ENCODE results near the gene MCF2L. TPM values are rescaled to one million over a fixed set of nuclear protein-coding genes. Genes with fewer than 3 reads are reported as not detected.

Gene MCF2L
- total RNA-seq, 1 experiment from 2014 or later, result 8.9 TPM

DNA sequence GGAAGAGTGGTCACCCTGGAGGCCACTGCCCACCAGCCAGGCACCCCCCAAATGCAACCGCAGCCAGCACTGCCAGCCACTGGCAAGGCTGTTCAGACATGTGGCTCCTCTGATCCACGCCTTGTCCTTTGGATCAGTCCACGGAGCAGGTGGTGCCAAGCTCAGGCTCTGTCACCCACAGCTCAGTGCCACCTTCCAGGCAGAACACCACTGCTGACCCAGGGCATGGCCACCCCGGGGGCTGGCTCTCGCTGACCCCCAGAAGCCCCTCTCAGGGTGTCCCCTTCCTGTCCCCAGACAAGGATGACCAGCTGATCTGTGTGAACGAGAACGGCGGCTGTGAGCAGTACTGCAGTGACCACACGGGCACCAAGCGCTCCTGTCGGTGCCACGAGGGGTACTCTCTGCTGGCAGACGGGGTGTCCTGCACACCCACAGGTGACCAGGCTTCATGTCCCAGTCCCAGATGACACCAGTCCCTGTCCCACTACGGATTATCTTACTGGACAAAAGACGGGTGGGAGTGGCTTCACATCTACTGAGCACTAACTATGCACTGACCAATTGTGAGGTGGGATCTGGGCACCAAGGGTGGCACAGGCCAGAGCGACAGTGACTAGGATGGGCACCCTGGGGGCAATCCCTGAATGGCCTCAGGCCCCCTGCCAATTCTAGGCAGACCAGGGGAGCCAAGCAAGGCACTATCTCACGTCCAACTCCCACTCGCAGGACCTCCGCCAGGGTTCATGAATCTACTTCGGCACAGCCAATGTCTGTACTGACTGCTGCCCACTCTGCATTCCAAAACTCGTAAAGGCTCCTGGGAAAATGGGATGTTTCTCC lies 146.6 kb downstream of the MCF2L start:
- in situ Hi-C loops (cut with HindIII; ENCODE audit: low pct_unique_long_range_greater_than_20kb, low sequenced_read_pairs), result no loop called here
- no peak for DNase-seq (ENCODE audit: low read depth, low spot score)

DNA sequence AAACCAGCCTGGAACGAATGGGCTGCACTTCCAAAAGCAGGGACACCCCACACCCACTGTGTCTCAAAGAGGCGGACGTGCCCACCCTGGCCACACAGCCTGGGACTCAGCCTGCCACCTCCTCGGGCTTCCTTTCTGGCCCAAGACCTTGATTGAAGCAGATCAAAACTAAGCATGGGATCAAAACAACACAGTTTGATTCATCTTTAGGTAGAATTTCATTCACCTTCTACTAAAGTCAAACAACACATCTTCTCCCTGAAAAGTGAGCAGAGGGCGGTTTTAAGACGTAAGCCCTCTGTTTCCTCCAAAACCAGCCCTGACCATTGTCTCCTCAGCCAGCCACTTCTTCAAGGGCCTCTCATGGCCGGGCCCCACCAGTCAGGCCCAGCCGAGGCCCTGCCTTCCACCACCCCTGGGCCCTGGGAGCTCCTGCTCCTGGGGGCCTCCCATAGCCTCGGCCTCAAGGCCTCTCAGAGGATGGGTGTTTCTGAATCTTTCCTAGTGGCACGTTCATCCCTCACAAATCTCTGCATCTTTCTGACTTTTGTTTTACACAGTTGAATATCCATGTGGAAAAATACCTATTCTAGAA lies 147.3 kb downstream of the MCF2L start:
- DNase-seq (ENCODE audit: low read depth, low spot score), result no peak
- in situ Hi-C loops (cut with HindIII; ENCODE audit: low pct_unique_long_range_greater_than_20kb, low sequenced_read_pairs), result no loop called here

DNA sequence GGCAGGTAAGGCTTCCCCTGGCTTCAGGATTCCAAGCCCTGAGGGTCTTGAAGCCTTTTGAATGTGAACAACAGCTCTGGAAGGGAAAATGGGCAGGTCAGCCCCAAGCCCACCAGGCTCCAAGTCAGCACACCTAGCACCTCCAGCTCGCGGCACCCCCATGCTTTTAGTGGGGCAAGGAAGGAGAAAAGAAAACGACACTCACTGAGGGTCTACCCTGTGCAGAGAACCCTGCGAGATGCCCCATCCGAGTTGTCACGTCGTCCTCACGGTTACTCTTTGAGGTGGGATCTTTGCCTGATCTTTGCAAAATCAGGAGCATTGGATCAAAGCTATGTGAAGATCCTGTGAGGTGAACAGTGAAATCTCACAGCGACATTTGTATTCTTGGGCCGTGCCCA lies 147.9 kb downstream of the MCF2L start:
- in situ Hi-C loops (cut with HindIII; ENCODE audit: low pct_unique_long_range_greater_than_20kb, low sequenced_read_pairs), result no loop called here
- no peak for DNase-seq (ENCODE audit: low read depth, low spot score)

DNA sequence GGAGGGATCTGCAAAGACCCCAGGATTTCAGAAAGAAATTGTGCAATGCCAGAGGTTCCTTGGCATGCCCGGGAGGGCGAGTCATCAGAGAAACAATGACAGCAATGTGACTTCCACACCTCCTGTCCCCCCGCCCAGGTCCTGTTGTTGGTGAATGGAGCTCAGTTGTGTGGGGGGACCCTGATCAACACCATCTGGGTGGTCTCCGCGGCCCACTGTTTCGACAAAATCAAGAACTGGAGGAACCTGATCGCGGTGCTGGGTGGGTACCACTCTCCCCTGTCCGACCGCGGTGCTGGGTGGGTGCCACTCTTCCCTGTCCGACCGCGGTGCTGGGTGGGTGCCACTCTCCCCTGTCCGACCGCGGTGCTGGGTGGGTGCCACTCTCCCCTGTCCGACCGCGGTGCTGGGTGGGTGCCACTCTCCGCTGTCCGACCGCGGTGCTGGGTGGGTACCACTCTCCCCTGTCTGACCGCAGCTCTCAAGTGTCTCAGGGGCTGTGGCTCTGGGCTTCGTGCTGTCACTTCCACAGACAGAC lies 148.4 kb downstream of the MCF2L start:
- no peak for DNase-seq (ENCODE audit: low read depth, low spot score)
- in situ Hi-C loops (cut with HindIII; ENCODE audit: low pct_unique_long_range_greater_than_20kb, low sequenced_read_pairs), result no loop called here

DNA sequence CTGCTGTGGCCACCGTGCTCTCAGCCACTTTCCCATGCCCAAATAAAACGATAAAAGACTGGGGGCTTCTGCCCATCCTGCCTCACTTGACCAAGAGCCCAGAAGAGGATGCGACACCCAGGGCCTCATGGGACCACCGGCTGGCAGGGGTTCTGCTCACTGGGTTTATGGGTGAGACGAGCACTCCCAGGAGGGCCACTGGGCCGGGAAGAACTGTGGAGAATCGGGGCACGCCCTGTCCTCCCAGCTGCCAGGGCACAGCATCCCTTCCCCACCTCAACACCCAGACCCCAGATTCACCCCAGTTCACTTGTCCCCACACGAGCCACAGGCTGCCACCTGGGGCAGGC lies 148.9 kb downstream of the MCF2L start:
- in situ Hi-C loops (cut with HindIII; ENCODE audit: low pct_unique_long_range_greater_than_20kb, low sequenced_read_pairs), result no loop called here
- DNase-seq (ENCODE audit: low read depth, low spot score), result no peak

DNA sequence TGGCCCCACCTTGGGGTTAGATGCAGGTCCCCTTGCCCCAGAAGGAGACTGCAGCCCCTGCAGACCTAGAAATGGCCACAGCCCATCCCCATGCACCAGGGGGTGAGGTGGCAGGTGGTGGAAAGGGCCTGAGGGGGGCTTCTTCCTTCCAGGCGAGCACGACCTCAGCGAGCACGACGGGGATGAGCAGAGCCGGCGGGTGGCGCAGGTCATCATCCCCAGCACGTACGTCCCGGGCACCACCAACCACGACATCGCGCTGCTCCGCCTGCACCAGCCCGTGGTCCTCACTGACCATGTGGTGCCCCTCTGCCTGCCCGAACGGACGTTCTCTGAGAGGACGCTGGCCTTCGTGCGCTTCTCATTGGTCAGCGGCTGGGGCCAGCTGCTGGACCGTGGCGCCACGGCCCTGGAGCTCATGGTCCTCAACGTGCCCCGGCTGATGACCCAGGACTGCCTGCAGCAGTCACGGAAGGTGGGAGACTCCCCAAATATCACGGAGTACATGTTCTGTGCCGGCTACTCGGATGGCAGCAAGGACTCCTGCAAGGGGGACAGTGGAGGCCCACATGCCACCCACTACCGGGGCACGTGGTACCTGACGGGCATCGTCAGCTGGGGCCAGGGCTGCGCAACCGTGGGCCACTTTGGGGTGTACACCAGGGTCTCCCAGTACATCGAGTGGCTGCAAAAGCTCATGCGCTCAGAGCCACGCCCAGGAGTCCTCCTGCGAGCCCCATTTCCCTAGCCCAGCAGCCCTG lies 149.4 kb downstream of the MCF2L start:
- in situ Hi-C loops (cut with HindIII; ENCODE audit: low pct_unique_long_range_greater_than_20kb, low sequenced_read_pairs), result no loop called here
- no peak for DNase-seq (ENCODE audit: low read depth, low spot score)

DNA sequence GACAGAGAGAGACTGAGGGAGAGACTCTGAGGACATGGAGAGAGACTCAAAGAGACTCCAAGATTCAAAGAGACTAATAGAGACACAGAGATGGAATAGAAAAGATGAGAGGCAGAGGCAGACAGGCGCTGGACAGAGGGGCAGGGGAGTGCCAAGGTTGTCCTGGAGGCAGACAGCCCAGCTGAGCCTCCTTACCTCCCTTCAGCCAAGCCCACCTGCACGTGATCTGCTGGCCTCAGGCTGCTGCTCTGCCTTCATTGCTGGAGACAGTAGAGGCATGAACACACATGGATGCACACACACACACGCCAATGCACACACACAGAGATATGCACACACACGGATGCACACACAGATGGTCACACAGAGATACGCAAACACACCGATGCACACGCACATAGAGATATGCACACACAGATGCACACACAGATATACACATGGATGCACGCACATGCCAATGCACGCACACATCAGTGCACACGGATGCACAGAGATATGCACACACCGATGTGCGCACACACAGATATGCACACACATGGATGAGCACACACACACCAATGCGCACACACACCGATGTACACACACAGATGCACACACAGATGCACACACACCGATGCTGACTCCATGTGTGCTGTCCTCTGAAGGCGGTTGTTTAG lies 150.3 kb downstream of the MCF2L start:
- in situ Hi-C loops (cut with HindIII; ENCODE audit: low pct_unique_long_range_greater_than_20kb, low sequenced_read_pairs), result no loop called here
- DNase-seq (ENCODE audit: low read depth, low spot score), result no peak

DNA sequence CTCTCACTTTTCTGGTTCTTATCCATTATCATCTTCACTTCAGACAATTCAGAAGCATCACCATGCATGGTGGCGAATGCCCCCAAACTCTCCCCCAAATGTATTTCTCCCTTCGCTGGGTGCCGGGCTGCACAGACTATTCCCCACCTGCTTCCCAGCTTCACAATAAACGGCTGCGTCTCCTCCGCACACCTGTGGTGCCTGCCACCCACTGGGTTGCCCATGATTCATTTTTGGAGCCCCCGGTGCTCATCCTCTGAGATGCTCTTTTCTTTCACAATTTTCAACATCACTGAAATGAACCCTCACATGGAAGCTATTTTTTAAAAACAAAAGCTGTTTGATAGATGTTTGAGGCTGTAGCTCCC lies 150.8 kb downstream of the MCF2L start:
- no peak for DNase-seq (ENCODE audit: low read depth, low spot score)
- in situ Hi-C loops (cut with HindIII; ENCODE audit: low pct_unique_long_range_greater_than_20kb, low sequenced_read_pairs), result no loop called here

DNA sequence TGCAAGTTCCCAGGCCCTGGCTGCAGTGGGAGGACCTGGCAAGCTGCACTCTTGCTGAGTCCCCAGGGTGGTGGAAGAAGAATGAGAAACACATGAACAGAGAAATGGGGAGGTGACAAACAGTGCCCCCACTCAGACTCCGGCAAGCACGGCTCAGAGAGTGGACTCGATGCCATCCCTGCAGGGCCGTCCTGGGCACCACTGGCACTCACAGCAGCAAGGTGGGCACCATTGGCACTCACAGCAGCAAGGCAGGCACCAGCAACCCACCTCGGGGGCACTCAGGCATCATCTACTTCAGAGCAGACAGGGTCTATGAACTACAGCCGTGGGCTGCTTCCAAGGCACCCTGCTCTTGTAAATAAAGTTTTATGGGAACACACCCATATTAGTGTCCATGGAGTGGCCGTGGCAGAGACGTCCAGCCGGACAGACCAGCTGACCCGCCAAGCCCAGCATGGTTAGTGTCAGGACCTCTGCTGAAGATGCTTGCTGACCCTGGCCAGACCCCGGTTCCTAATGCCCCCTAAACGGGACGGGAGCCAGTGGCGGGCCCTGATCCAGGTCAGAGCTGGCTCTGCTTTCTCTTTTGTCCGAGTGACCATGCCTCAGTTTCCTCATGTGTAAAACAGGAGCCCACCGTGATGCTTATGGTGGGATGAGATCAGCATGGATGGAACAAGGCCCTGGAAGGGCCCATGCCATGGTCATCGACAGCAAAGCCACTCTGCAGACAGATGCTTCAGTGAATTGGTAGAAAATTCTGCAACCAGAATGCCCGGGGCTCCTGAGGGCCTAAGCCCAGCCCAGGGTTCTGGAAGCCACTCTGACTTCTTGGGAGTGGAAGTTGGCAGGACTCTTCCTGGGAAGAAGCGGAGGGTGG lies 151.5 kb downstream of the MCF2L start:
- in situ Hi-C loops (cut with HindIII; ENCODE audit: low pct_unique_long_range_greater_than_20kb, low sequenced_read_pairs), result no loop called here

DNA sequence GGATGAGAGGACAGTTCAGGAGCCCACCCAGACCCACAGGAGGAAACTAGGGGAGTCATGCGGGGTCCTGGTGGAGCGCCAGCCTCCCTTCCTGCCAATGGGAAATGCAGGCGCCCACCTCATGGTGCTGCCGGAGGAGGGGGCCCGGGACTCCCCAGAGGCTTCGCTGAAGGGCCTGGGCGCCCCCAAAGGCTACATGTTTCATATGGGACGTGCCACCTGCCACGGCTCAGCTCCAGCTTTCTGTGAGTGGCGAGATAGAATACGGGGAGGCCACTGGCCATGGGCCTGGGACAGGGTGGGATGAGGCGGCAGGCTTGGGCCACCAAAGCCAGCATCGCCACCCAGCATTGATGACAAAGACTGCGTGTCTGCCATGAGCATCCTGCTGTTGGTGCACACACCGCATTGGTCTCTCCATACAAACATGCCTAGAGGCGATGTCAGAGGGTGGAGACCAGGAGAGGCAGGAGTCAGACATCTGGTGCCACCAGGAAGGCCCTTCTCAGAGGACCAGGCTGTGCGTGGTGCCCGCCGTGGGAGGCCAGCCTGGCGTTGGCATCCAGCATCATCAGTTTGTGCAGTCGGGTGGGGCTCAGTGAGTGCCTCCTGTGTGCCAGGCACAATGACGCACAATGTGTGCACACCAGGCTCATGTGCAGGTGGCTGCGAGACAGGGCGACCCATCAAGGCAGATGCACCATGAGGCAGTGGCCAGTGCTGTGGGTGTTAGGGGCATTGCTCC lies 152.3 kb downstream of the MCF2L start:
- in situ Hi-C loops (cut with HindIII; ENCODE audit: low pct_unique_long_range_greater_than_20kb, low sequenced_read_pairs), result no loop called here
- no peak for DNase-seq (ENCODE audit: low read depth, low spot score)

More for the DNA sequence above, 151.5 kb downstream of the MCF2L start:
- DNase-seq (ENCODE audit: low read depth, low spot score), result no peak

DNA sequence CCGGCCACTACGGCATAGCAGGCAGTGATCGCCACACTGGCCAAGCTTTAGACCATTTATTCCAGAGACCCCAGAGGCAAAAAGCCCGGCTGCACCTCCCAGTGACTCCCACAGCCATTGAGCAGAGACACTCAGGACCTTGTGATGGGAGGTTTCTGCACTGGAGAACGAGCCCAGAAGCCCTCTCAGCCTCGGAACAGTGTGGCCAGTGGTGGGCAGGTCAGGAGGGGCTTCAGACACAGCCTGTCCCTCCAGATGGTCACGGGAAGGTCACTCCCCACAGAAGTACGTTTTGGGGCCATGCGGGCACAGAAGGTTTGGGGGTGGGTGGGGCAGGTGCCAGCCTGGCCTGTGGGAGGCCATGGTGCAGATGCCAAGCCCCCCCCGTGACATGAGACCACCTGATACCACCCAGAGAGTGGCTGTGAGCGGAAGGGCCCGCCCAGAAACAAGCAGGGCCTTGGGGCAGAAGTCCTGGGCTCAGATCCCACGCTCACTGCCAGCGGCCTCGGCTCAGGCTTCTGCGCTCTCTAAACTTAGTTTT lies 153.0 kb downstream of the MCF2L start:
- DNase-seq (ENCODE audit: low read depth, low spot score), result no peak

DNA sequence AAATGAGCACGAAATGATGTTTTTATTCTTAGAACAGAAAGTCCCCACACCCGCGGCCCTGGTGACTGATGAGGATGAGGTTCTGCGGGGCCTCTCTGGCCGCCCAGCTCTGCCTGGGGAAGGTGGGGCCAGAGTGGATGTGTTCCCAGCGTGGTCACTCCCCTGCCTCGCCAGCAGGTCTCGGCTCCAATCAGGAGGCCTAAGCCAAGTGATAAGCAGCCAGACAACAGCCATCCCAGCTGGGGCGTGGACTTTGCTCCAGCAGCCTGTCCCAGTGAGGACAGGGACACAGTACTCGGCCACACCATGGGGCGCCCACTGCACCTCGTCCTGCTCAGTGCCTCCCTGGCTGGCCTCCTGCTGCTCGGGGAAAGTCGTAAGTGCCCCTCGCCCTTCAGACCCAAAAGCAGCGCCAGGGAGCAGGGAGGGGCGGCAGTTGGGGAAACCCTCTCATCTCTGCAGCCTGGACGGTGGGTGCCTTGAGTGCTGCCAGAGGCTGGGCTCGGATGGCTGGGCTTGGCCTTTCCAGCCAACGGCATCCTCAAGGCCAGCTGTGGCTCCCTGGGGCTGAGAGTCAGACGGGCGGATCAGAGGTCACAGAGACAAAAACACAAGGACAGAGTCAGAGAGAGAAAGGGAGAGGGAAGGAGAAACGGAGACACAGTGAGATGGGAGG lies 153.7 kb downstream of the MCF2L start, which contains the start of gene F10:
Gene F10, plus strand, starts transcription at position 250 of the 676 bp plus-strand sequence. Its CDS starts 57 bp downstream, at position 307.
- in situ Hi-C loops (cut with HindIII; ENCODE audit: low pct_unique_long_range_greater_than_20kb, low sequenced_read_pairs), result no loop called here
- DNase-seq (ENCODE audit: low read depth, low spot score), result no peak

More for the DNA sequence above, 153.0 kb downstream of the MCF2L start:
- in situ Hi-C loops (cut with HindIII; ENCODE audit: low pct_unique_long_range_greater_than_20kb, low sequenced_read_pairs), result no loop called here

DNA sequence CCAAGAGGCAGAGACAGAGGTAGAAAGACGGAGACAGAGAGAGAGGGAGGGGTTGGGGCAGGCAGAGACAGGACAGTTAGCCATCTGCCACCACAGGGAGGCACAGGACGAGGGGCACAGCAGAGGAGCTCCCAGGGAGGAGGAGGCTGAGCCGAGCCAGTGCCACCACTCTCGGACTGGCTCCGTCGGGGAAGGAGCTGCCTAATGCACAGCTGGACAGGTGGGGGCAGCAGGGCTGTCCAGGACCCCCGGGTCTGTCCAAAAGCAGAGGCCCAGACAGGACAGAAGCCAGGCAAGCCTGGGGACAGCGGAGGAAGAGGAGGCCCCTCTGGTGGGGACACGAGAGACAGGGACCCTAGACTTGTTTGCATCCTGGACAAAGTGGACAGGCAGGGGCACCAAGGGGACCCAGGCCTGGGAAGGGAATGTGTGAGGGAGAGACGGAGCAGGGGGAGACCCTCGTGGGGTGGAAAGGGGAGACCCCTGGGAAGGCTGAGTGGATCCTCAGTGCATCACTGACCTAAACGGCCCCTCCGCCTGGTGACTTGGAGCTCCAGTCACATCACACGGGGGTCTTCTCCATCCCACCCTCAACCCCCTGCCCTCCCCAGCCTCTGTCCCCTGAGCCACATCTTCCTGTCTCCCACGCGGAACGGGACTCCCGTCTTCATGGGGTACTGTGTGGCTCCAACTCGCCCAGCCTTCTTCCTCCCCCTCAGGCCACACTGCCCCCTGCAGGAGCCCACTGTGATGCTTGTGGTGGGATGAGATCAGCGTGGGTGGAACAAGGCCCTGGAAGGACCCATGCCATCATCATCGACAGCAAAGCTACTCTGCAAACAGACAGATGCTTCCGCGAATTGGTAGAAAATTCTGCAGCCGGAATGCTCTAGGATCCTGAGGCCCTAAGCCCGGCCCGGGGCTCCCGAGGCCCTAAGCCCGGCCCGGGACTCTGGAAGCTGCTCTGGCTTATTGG lies 154.5 kb downstream of the MCF2L start:
- peak; percentile 34 for DNase-seq (ENCODE audit: low read depth, low spot score)
- in situ Hi-C loops (cut with HindIII; ENCODE audit: low pct_unique_long_range_greater_than_20kb, low sequenced_read_pairs), result no loop called here

DNA sequence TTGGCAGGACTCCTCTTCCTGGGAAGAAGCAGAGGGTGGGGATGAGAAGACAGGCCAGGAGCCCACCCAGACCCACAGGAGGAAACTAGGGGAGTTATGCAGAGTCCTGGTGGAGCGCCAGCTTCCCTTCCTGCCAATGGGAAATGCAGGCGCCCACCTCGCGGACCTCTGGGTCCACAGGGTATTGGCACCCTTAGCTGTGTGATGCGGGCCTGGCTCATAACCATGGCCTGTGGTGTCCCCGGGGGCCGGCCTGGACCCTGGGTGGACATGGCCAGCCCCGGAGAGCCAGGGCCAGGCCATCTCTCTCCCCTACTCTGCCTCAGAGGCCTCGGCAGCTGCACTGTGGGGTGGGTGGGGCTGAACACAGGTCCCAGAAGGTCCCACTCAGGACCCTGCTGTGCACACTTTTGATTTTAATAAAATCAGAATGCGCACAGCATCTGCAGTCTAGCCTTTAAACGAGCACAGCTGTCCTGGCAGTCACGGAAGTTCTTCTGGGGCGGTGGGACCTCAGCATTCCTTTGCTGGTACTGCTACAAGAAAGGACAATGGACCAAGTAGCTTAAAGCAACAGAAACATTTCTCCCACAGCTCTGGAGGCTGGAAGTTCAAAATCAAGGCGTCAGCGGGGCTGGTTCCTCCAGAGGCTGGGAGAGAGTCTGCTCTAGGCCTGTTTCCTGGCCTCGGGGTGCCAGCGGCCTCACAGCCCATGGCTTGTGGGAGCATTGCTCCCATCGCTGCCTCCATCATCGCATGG lies 155.4 kb downstream of the MCF2L start:
- DNase-seq (ENCODE audit: low read depth, low spot score), result no peak
- in situ Hi-C loops (cut with HindIII; ENCODE audit: low pct_unique_long_range_greater_than_20kb, low sequenced_read_pairs), result no loop called here

Measured in SK-MEL-5 (cell line).